ENCODE data around the gene CBX8. TPM values are rescaled to one million over a fixed set of nuclear protein-coding genes. Genes with fewer than 3 reads are reported as not detected.

The CBX8 gene
- total RNA-seq, 1 donor from 2014 or later, result 5.8 TPM

DNA sequence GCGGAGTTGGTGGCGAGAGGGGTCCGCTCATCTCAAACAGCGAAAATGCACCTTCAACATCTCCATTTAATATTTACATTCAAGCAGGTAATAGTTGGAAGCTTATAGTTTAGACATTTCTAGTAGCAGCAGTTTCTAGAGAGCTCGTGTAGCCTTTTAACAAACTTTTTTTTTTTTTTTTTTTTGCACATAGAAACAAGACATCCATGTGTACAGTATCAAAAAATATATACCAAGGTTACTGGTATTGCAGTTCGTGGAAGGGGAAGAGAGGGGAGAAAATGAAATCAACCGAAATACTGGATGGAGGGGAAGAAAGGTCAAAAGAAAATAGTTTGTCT, 36.2 kb upstream of the CBX8 start:
- peak overlapping the region; percentile 44 for H3K4me3 ChIP-seq
- intact Hi-C loops (cut with DNase I), result no loop called here
- no peak overlapping the region for H3K27ac ChIP-seq

DNA sequence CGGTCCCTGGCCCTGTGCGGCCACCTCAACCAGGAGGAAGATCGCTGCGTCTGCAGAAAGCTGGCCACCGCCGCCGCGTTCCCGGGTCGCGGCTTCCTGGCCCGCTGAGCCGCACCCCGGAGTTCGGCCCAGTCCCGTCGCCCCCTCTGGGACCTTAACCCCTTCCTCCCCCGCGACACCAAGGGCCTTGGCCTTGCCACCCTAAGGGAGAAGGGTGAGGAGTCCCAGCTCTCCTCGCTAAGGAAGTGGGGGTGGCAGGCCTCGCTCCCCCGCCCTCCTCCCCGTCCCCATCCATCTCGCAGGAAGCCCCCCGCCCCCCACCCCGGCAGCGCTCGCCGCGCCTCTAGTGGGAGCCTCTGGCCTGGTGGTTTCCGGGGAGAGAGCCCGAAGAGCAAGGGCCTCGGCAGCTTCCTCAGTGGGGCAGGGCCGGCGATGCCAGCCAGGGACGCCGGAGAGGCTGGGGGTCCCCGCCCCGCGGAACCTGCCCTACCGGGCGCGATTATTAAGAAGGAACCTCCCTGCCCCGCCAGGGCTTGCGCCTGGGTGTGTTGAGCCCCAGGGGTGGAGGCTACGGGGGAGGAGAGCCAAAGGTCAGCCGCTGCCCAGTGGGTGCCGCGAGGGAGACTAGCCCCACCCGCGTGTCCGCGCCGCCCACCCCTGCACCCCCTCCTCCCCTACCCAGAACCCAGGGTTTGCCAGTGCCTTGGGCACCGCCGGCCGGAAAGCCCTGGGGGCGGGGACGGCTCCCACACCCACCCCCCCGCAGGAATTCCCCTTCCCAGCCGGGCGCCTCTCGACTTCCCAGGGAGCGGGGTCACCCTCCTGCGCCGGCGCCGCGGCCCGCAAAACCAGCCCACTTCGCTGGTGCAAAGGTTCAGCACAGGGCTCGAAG, 35.6 kb upstream of the CBX8 start:
- Histone ChIP-seq H3K27ac (peak overlapping the region; percentile 31), H3K36me3 (peaks cover 22% of the 10 kb centered on the region), H3K4me1 (peaks cover 69% of the 10 kb centered on the region), H3K27me3 (ENCODE audit: low read depth) (no peaks in the 10 kb centered on the region), H3K4me3 (peak overlapping the region; percentile 44), H3K9me3 (no peaks in the 10 kb centered on the region)
- DNase-seq, result peak; percentile 56
- no peak for TF ChIP-seq CTCF (IDR thresholded peaks at IDR 0.05)
- peak; percentile 18 to 39 for ATAC-seq
- intact Hi-C loops (cut with DNase I), result no loop called here

More for the DNA sequence above, 36.2 kb upstream of the CBX8 start:
- no peaks in the 10 kb centered on the region for H3K9me3 ChIP-seq
- peaks cover 22% of the 10 kb centered on the region for H3K36me3 ChIP-seq
- ATAC-seq, result no peak
- TF ChIP-seq CTCF (IDR thresholded peaks at IDR 0.05), result no peak
- no peaks in the 10 kb centered on the region for H3K27me3 ChIP-seq (ENCODE audit: low read depth)
- no peak for DNase-seq
- peaks cover 74% of the 10 kb centered on the region for H3K4me1 ChIP-seq

DNA sequence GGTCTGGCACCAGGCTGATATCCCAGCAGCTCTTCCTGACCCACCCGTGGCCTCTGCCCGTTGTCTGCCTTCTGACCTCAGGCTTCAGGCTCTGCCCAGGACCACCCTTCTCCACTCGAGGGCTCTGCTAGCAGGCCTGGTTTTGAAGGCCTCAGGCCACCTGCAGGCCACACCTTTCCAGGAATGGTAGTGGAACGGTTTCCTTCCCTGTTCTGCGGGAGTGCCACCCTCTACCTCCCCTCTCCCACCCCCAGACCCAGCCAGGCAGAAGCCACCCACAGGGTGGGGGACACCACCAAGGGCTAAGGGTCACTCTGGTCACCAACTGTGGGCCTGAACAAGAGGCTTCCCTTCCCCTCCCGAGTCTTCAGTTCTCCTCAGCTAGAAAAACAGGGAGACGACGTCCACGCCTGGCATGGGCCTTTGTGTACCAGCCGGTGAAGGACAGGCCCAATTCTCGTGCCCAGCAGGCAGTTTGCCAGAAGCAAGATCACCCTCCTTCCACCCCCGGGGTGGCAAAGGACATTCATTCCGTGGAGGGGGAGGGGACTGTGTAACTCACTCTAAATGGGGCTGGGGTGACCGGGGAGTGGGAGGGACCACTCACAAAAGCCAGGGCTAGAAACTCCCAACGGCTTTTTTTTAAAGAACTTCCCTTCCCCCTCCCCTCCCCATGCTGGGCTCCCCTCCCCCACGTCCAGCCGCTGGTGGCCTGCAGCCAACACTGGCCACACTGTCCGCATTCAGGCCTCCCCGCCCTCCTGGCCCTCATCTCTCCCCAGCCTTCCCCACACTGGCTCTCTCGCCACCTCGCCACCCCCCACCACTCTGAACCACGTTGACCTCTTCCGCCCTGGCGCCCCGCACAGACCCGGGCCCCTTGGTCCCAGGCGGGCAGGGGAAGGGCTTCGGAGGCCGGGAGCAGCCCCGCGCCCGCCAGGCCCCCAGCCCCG, 34.7 kb upstream of the CBX8 start:
- peak overlapping the region; percentile 31 for H3K27ac ChIP-seq
- H3K4me1 ChIP-seq, result peaks cover 65% of the 10 kb centered on the region
- peaks cover 22% of the 10 kb centered on the region for H3K36me3 ChIP-seq
- TF ChIP-seq CTCF (IDR thresholded peaks at IDR 0.05), result no peak
- peak overlapping the region; percentile 44 for H3K4me3 ChIP-seq
- H3K27me3 ChIP-seq (ENCODE audit: low read depth), result no peaks in the 10 kb centered on the region
- intact Hi-C loops (cut with DNase I), result no loop called here
- ATAC-seq, result peak; percentile 65 to 71
- no peaks in the 10 kb centered on the region for H3K9me3 ChIP-seq
- DNase-seq, result peak; percentile 70

DNA sequence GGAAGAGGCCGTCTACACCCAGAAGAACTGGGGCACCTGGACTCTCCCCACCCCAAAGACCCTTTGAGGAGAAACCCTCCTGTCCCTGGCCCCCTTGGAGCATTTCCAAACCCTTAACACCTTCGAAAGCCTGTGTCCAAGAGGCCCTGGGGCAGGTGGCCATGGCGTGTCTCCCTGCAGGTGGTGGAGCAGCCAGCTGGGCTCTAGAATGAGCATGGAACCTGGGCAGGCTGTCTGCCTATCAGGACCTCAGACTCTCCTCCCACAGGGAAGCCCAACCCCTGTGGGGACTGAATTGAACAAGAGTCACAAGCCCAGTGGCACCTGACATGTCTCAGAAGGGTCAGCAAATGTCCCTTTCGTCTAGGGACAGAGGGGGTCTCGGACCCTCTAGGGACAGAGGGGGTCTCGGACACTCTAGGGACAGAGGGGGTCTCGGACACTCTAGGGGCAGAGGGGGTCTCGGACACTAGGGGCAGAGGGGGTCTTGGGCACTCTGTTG, 33.9 kb upstream of the CBX8 start:
- no peak for TF ChIP-seq CTCF (IDR thresholded peaks at IDR 0.05)
- DNase-seq (no peak), ATAC-seq (no peak)
- no peak overlapping the region for H3K4me3 ChIP-seq
- peaks cover 22% of the 10 kb centered on the region for H3K36me3 ChIP-seq
- no peaks in the 10 kb centered on the region for H3K9me3 ChIP-seq
- intact Hi-C loops (cut with DNase I), result no loop called here
- H3K27me3 ChIP-seq (ENCODE audit: low read depth), result no peaks in the 10 kb centered on the region
- H3K4me1 ChIP-seq, result peaks cover 65% of the 10 kb centered on the region
- H3K27ac ChIP-seq, result no peak overlapping the region

DNA sequence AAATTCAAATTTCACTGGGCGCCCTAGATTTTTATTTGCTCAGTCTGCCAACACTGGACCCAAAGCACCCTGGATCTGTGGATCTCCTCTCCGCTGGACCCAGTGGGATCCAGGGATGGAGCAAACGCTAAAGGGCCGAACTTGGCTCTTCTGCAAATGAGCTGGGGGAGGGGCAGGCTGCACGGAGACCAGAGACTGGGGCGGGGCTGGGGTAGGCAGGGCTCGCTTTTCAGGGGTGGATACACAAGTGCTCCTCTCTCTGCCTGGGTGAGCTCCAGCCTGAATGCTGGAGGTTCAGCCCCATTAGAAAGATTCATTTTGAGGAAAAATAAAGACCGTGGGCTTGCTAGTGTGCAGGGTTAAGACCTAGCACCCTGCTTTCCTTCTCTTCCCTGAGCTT, 33.4 kb upstream of the CBX8 start:
- DNase-seq (no peak), ATAC-seq (no peak)
- H3K9me3 ChIP-seq, result no peaks in the 10 kb centered on the region
- TF ChIP-seq CTCF (IDR thresholded peaks at IDR 0.05), result no peak
- intact Hi-C loops (cut with DNase I), result no loop called here
- H3K27ac ChIP-seq, result no peak overlapping the region
- peaks cover 63% of the 10 kb centered on the region for H3K4me1 ChIP-seq
- no peak overlapping the region for H3K4me3 ChIP-seq
- H3K27me3 ChIP-seq (ENCODE audit: low read depth), result no peaks in the 10 kb centered on the region
- H3K36me3 ChIP-seq, result peaks cover 20% of the 10 kb centered on the region
